Panc1 (cell line): Measurements from ENCODE around the gene SLC5A2. TPM values are rescaled to one million over a fixed set of nuclear protein-coding genes. Genes with fewer than 3 reads are reported as not detected.

Source experiments
- ATAC-seq: fragments of 200-7000 bp; cut with Tn5 transposase; 2 replicates; pipeline ENCODE4 v1.9.1; 2020; ENCODE audit warnings: mild to moderate bottlenecking, moderate library complexity
- BruUV-seq: library from RNA; stranded (reverse); fragments of 400-500 nt; replicated peaks from 2 replicates; lab custom pipeline; 2021; lab: Mats Ljungman, UMichigan
- CTCF ChIA-PET: fragments of 300-600 bp; sonication (Branson Sonifier 250); formaldehyde crosslinking; loops from one replicate; lab custom pipeline; 2022; ENCODE audit warnings: antibody characterized with exemption; lab: Charles Lee
- POLR2A ChIA-PET: fragments of 300-600 bp; sonication (Branson Sonifier 250); formaldehyde crosslinking; loops from one replicate; lab custom pipeline; 2022; ENCODE audit warnings: antibody characterized with exemption; lab: Charles Lee
- DNase-seq: peaks from one replicate; pipeline ENCODE4 v3.0.0-alpha.2; 2010; ENCODE audit warnings: low read depth, low spot score
- H3K27ac ChIP-seq: 2 replicates; pipeline ENCODE4 v1.5.1; 2011; ENCODE audit warnings: mild to moderate bottlenecking, low read length, inconsistent platforms
- H3K27me3 ChIP-seq: fragments of 200-500 bp; sonication (Bioruptor generic); 2 replicates; pipeline ENCODE4 v1.6.0; 2014; ENCODE audit warnings: low read length, inconsistent platforms; ENCODE audit not compliant: control insufficient read depth, insufficient read depth
- H3K36me3 ChIP-seq: fragments of 200-500 bp; sonication (Bioruptor generic); 2 replicates; pipeline ENCODE4 v1.5.1; 2014; ENCODE audit warnings: inconsistent platforms, mild to moderate bottlenecking, low read length, moderate library complexity; ENCODE audit not compliant: control insufficient read depth, insufficient read depth
- H3K4me1 ChIP-seq: 2 replicates; pipeline ENCODE4 v1.5.1; 2011; ENCODE audit warnings: inconsistent platforms, mild to moderate bottlenecking, low read length, moderate library complexity; ENCODE audit not compliant: control insufficient read depth, insufficient read depth
- H3K4me3 ChIP-seq, 2 experiments: 2 replicates each; pipeline ENCODE4 v1.5.1; 2011 to 2012; ENCODE audit warnings: low read depth in 2 of 2, low read length in 2 of 2, mild to moderate bottlenecking in 2 of 2, inconsistent platforms in 1 of 2, moderate library complexity in 1 of 2
- H3K9me3 ChIP-seq: fragments of 200-500 bp; sonication (Bioruptor generic); 2 replicates; pipeline ENCODE4 v1.5.1; 2014; ENCODE audit warnings: low read depth, mild to moderate bottlenecking, inconsistent platforms, low read length, moderate library complexity; ENCODE audit not compliant: control insufficient read depth, insufficient read depth
- POLR2AphosphoS5 ChIP-seq: IDR thresholded peaks from 2 replicates; pipeline ENCODE4 v1.6.1; 2012; ENCODE audit warnings: mild to moderate bottlenecking, low read depth, low read length, moderate library complexity
- SIN3A ChIP-seq: IDR thresholded peaks from 2 replicates; pipeline ENCODE4 v1.6.1; 2012; ENCODE audit warnings: low read depth, mild to moderate bottlenecking, low read length, moderate library complexity, borderline replicate concordance; ENCODE audit not compliant: insufficient read depth
- TCF7L2 ChIP-seq: IDR thresholded peaks from 2 replicates; pipeline ENCODE4 v1.6.1; 2011; ENCODE audit warnings: mild to moderate bottlenecking, low read depth, low read length, inconsistent platforms
- in situ Hi-C: cut with HindIII; loops from 2 replicates; pipeline ENCODE4 v1.10.0; 2016; ENCODE audit warnings: low sequenced_read_pairs, low pct_unique_long_range_greater_than_20kb
- intact Hi-C: fragments of 100-400 bp; cut with micrococcal nuclease; formaldehyde crosslinking; loops from one replicate; pipeline ENCODE4 v1.10.0; 2022; ENCODE audit not compliant: unreplicated experiment
- total RNA-seq: library from RNA; stranded (reverse); gene quantifications from one replicate; pipeline ENCODE4 v1.2.1, GENCODE V29; 2021; ENCODE audit not compliant: unreplicated experiment
- TF ChIP-seq, protein P1 (sequence below), 2 experiments: IDR thresholded peaks; 2 replicates each; pipeline ENCODE4 v1.6.1; 2011 to 2012; ENCODE audit warnings: low read depth in 2 of 2, control low read depth in 1 of 2, low read length in 1 of 2, mild to moderate bottlenecking in 1 of 2, moderate library complexity in 1 of 2; ENCODE audit not compliant: insufficient read depth in 1 of 2
- TF ChIP-seq, protein P2 (sequence below): fragments of 450-650 bp; IDR thresholded peaks from 2 replicates; pipeline ENCODE4 v1.5.1; 2017; ENCODE audit warnings: mild to moderate bottlenecking

Gene SLC5A2
- total RNA-seq, 1 experiment from 2014 or later, result 0.15 TPM

DNA sequence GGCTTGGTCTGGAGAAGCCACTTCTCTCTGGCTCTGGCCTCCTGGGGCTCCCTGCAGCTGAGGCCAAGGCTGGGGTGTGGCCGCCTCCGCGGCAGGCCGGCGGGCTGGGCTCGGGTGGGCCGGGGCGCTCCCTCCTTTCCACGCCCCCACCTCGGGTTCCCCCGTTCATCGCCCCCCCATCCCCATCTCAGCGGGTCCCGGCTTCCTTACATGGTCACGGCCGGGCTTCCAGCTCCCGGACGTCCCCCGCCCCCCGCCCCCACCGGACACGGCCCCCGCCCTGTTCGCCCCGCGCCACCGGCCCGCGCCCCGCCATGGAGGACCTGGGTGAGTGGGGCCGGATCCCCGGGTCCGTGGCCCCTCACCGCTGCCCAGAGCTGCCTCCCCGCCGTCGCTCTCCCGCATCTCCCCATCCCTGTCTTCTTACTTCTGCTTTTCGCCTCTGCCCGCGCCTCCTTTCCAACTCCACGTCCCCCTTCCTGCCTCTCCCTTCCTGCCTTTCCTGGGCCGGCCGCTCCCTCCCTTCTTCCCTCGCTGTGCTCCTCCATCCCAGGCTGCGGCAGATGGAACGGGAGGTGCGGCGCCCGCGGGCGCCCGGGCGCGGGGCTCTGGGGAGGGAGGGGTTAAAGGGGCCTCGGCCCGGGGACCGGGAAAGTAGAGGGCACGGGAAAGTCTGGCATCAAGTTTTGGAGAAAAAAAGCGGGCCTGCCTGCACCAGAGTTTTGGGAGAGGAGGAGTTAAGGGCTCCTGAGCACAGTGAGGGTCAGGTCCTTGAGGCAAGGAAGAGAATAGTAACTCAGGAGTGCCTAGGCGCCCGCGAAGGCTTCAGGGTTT is 10.8 kb upstream of the SLC5A2 start, which contains the start of gene TGFB1I1:
TSS of gene TGFB1I1 (plus strand) at position 278 of the 834 bp plus-strand sequence. CDS start at position 315, 37 bp downstream.
- no TSS peak for BruUV-seq
- Histone ChIP-seq H3K27ac (peak within 1 kb of the TSS; percentile 83), H3K9me3 (no peaks in the 10 kb centered on the region), H3K4me1 (0 out of 2 replicates have a peak, but pooled peaks cover 4% of the 10 kb centered on the region), H3K36me3 (peaks cover 3% of the 10 kb centered on the region; the same call in 1 of the 2 replicates), H3K4me3 (peak within 1 kb of the TSS; percentile 63 to 79), H3K27me3 (no peaks in the 10 kb centered on the region)
- DNase-seq, result no peak
- CTCF ChIA-PET, result interaction anchor here (0.6 kb wide), 1 partner anchor 12 kb away, joined by 3 read pairs; the partner anchor contains the start of gene ARMC5
- ATAC-seq, result peak; percentile 67
- in situ Hi-C loops, result no loop called here
- POLR2A ChIA-PET, result interaction anchor here (0.6 to 0.7 kb wide), 2 partner anchors 219 to 242 kb away, joined by 3 to 7 read pairs; no protein-coding TSS in a partner anchor
- TF ChIP-seq, protein P1, sequence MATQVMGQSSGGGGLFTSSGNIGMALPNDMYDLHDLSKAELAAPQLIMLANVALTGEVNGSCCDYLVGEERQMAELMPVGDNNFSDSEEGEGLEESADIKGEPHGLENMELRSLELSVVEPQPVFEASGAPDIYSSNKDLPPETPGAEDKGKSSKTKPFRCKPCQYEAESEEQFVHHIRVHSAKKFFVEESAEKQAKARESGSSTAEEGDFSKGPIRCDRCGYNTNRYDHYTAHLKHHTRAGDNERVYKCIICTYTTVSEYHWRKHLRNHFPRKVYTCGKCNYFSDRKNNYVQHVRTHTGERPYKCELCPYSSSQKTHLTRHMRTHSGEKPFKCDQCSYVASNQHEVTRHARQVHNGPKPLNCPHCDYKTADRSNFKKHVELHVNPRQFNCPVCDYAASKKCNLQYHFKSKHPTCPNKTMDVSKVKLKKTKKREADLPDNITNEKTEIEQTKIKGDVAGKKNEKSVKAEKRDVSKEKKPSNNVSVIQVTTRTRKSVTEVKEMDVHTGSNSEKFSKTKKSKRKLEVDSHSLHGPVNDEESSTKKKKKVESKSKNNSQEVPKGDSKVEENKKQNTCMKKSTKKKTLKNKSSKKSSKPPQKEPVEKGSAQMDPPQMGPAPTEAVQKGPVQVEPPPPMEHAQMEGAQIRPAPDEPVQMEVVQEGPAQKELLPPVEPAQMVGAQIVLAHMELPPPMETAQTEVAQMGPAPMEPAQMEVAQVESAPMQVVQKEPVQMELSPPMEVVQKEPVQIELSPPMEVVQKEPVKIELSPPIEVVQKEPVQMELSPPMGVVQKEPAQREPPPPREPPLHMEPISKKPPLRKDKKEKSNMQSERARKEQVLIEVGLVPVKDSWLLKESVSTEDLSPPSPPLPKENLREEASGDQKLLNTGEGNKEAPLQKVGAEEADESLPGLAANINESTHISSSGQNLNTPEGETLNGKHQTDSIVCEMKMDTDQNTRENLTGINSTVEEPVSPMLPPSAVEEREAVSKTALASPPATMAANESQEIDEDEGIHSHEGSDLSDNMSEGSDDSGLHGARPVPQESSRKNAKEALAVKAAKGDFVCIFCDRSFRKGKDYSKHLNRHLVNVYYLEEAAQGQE (IDR thresholded peaks at IDR 0.05; ENCODE audit: insufficient read depth in 1 of 2, low read depth in 2 of 2, low read length in 1 of 2), result no peak
- TF ChIP-seq POLR2AphosphoS5, result no peak
- TF ChIP-seq, protein P2, sequence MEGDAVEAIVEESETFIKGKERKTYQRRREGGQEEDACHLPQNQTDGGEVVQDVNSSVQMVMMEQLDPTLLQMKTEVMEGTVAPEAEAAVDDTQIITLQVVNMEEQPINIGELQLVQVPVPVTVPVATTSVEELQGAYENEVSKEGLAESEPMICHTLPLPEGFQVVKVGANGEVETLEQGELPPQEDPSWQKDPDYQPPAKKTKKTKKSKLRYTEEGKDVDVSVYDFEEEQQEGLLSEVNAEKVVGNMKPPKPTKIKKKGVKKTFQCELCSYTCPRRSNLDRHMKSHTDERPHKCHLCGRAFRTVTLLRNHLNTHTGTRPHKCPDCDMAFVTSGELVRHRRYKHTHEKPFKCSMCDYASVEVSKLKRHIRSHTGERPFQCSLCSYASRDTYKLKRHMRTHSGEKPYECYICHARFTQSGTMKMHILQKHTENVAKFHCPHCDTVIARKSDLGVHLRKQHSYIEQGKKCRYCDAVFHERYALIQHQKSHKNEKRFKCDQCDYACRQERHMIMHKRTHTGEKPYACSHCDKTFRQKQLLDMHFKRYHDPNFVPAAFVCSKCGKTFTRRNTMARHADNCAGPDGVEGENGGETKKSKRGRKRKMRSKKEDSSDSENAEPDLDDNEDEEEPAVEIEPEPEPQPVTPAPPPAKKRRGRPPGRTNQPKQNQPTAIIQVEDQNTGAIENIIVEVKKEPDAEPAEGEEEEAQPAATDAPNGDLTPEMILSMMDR, result no peak
- no peak for TF ChIP-seq TCF7L2
- TF ChIP-seq SIN3A, result no peak
- intact Hi-C loops, result loop anchor here (5.0 kb wide), 1 partner anchor 225 kb away; no protein-coding TSS in a partner anchor

DNA sequence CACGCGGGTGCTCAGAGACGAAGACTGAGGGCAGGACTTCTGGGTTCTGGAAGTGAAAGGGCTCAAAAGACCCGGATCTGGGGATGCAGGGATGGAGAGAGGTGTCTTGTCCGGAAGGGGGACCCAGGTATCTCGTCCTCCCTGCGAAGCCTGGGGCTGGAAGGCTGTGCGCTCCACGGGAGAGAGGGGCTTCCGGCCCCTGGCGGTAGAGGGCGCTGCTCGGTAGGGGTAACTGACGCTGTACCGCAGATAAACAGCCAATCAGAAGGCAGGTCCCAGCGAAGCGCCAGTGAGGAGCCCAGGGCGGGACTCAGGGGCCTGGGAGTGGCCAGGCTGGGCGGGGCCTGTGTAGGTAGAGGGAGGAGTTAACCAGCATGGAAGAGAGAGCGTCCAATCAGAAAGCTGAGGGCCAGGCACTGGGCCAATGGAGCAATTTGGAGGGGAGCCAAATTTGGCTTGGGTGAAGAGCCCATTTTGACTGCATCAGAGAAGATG is 10.2 kb upstream of the SLC5A2 start:
- CTCF ChIA-PET, result interaction anchor here (0.6 kb wide), 1 partner anchor 115 kb away, joined by 3 read pairs; no protein-coding TSS in a partner anchor
- Histone ChIP-seq H3K9me3 (no peaks in the 10 kb centered on the region), H3K27me3 (no peaks in the 10 kb centered on the region), H3K4me1 (peaks cover 6% of the 10 kb centered on the region; the same call in 1 of the 2 replicates), H3K27ac (peak overlapping the region; percentile 81), H3K36me3 (peaks cover 3% of the 10 kb centered on the region; the same call in 1 of the 2 replicates), H3K4me3 (peak overlapping the region; percentile 63 to 79)
- BruUV-seq, result TSS peak; percentile 71
- POLR2A ChIA-PET, result interaction anchor here (0.7 kb wide), 1 partner anchor 218 kb away, joined by 7 read pairs; no protein-coding TSS in a partner anchor
- TF ChIP-seq, protein P2, result peak; percentile 86
- TF ChIP-seq, protein P1 (IDR thresholded peaks at IDR 0.05; ENCODE audit: insufficient read depth in 1 of 2, low read depth in 2 of 2, low read length in 1 of 2), result no peak
- no peak; the same call in 1 of the 2 replicates for TF ChIP-seq POLR2AphosphoS5
- DNase-seq (peak; percentile 60), ATAC-seq (peak; percentile 74)
- in situ Hi-C loops (no loop called here), intact Hi-C loops (loop anchor here (5.0 kb wide), 1 partner anchor 225 kb away; no protein-coding TSS in a partner anchor)
